Measurements from ENCODE around the gene SLC6A6.

The SLC6A6 gene

GRCh38 chr3:14537590-14538450, 135.4 kb downstream of the SLC6A6 start:
- no peak overlapping the region for H3K4me3 ChIP-seq (ENCODE audit: low read depth, low read length)
- in situ Hi-C loops (cut with HindIII; ENCODE audit: low sequenced_read_pairs), result no loop called here
- TF ChIP-seq, protein P1, sequence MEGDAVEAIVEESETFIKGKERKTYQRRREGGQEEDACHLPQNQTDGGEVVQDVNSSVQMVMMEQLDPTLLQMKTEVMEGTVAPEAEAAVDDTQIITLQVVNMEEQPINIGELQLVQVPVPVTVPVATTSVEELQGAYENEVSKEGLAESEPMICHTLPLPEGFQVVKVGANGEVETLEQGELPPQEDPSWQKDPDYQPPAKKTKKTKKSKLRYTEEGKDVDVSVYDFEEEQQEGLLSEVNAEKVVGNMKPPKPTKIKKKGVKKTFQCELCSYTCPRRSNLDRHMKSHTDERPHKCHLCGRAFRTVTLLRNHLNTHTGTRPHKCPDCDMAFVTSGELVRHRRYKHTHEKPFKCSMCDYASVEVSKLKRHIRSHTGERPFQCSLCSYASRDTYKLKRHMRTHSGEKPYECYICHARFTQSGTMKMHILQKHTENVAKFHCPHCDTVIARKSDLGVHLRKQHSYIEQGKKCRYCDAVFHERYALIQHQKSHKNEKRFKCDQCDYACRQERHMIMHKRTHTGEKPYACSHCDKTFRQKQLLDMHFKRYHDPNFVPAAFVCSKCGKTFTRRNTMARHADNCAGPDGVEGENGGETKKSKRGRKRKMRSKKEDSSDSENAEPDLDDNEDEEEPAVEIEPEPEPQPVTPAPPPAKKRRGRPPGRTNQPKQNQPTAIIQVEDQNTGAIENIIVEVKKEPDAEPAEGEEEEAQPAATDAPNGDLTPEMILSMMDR (IDR thresholded peaks at IDR 0.05; ENCODE audit: low read depth, low read length, missing control alignments), result no peak
- no peak for DNase-seq (ENCODE audit: low read depth)

DNA sequence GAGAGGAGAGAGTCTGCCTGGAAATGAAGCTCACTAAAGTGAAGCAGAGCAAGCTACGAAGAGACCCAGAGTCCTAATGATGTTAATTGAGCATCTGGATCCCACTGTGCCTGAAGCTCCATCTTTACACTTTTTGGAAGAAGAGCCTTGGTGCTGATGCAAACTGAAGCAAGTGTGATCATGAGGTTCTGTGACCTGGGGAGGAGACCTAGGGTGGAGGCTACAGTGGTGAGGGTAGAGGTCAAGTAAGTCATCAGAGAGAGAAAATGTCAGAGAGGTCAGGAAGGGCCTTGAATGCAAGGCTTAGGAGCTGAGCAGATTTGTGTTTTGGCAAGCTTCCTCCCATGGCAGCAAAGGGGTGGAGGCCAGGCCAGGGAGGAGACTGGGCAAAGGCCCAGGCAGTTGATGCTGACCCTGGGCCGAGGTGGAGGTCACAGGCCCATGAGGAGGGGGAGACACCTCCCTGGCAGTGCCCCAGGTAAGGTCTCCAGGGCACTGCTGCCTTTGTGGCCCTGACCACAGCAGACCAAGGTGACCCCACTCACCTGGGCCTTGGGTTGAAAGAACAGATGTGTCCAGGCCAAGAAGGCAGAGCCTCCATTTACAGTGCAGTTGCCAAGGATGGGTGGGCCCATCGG, 136.2 kb downstream of the SLC6A6 start:
- TF ChIP-seq, protein P1 (IDR thresholded peaks at IDR 0.05; ENCODE audit: low read depth, low read length, missing control alignments), result no peak
- H3K4me3 ChIP-seq (ENCODE audit: low read depth, low read length), result no peak overlapping the region
- in situ Hi-C loops (cut with HindIII; ENCODE audit: low sequenced_read_pairs), result no loop called here
- DNase-seq (ENCODE audit: low read depth), result no peak

All from astrocyte of the cerebellum (primary cell).